ENCODE measurements around the gene HAUS3.

GRCh38 chr4:2288051-2288541 is 46.2 kb upstream of the HAUS3 start:
- TF ChIP-seq, protein P1, sequence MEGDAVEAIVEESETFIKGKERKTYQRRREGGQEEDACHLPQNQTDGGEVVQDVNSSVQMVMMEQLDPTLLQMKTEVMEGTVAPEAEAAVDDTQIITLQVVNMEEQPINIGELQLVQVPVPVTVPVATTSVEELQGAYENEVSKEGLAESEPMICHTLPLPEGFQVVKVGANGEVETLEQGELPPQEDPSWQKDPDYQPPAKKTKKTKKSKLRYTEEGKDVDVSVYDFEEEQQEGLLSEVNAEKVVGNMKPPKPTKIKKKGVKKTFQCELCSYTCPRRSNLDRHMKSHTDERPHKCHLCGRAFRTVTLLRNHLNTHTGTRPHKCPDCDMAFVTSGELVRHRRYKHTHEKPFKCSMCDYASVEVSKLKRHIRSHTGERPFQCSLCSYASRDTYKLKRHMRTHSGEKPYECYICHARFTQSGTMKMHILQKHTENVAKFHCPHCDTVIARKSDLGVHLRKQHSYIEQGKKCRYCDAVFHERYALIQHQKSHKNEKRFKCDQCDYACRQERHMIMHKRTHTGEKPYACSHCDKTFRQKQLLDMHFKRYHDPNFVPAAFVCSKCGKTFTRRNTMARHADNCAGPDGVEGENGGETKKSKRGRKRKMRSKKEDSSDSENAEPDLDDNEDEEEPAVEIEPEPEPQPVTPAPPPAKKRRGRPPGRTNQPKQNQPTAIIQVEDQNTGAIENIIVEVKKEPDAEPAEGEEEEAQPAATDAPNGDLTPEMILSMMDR (IDR thresholded peaks at IDR 0.05 in 4 of 5, conservative IDR thresholded peaks at IDR 0.05 in 1 of 5), result no peak
- no peak for TF ChIP-seq POLR2A (IDR thresholded peaks at IDR 0.05)
